DND-41 (cell line): Measurements from ENCODE around the gene UNC5CL.

Experiments used
- ATAC-seq: fragments of 200-7000 bp; cut with Tn5 transposase; 3 replicates; pipeline ENCODE4 v1.9.1; 2021; ENCODE audit warnings: low read depth; ENCODE audit not compliant: insufficient read depth
- DNase-seq: peaks from one replicate; pipeline ENCODE4 v3.0.0-alpha.2; 2020
- H2AFZ ChIP-seq: 2 replicates; pipeline ENCODE4 v1.6.0; 2012; ENCODE audit warnings: low read depth, low read length
- H3K27ac ChIP-seq: 2 replicates; pipeline ENCODE4 v1.5.1; 2012; ENCODE audit warnings: low read length, inconsistent platforms
- H3K27me3 ChIP-seq: fragments of 200-600 bp; sonication (generic); 2 replicates; pipeline ENCODE4 v1.6.0; 2012; ENCODE audit warnings: low read length, mild to moderate bottlenecking, inconsistent platforms; ENCODE audit not compliant: insufficient read depth, poor library complexity
- H3K36me3 ChIP-seq: 2 replicates; pipeline ENCODE4 v1.5.1; 2012; ENCODE audit warnings: low read length, inconsistent platforms; ENCODE audit not compliant: insufficient read depth
- H3K4me1 ChIP-seq: 2 replicates; pipeline ENCODE4 v1.5.1; 2012; ENCODE audit warnings: mild to moderate bottlenecking, low read length; ENCODE audit not compliant: insufficient read depth
- H3K4me2 ChIP-seq: 2 replicates; pipeline ENCODE4 v1.6.0; 2012; ENCODE audit warnings: mild to moderate bottlenecking, moderate library complexity, low read length, inconsistent platforms; ENCODE audit not compliant: insufficient read depth
- H3K4me3 ChIP-seq, 2 experiments: fragments of 200-600 bp in 1 of 2; shearing (Covaris generic) in 1 of 2; 2 replicates each; pipeline ENCODE4 v1.5.1; 2012 to 2016; ENCODE audit warnings: inconsistent platforms in 2 of 2, low read length in 2 of 2, mild to moderate bottlenecking in 2 of 2, low read depth in 1 of 2, moderate library complexity in 1 of 2
- H3K79me2 ChIP-seq: 2 replicates; pipeline ENCODE4 v1.6.0; 2012; ENCODE audit warnings: low read length, inconsistent platforms; ENCODE audit not compliant: insufficient read depth
- H3K9ac ChIP-seq: 2 replicates; pipeline ENCODE4 v1.6.0; 2012; ENCODE audit warnings: low read depth, mild to moderate bottlenecking, inconsistent platforms, low read length, moderate library complexity
- H3K9me3 ChIP-seq: 2 replicates; pipeline ENCODE4 v1.5.1; 2012; ENCODE audit warnings: low read length, moderate library complexity, mild to moderate bottlenecking, inconsistent platforms; ENCODE audit not compliant: insufficient read depth, severe bottlenecking
- H4K20me1 ChIP-seq: 2 replicates; pipeline ENCODE4 v1.6.0; 2012; ENCODE audit warnings: low read length; ENCODE audit not compliant: insufficient read depth
- EZH2 ChIP-seq: IDR thresholded peaks from 3 replicates; pipeline ENCODE4 v1.6.1; 2012; ENCODE audit warnings: borderline replicate concordance, low read depth, mild to moderate bottlenecking, moderate library complexity, low read length, inconsistent platforms; ENCODE audit not compliant: severe bottlenecking
- TF ChIP-seq, protein P1 (sequence below): IDR thresholded peaks from 2 replicates; pipeline ENCODE4 v1.5.1; 2012; ENCODE audit warnings: borderline replicate concordance, low read length, moderate library complexity, mild to moderate bottlenecking; ENCODE audit not compliant: poor library complexity, severe bottlenecking; ENCODE audit errors: extremely low read depth

Gene UNC5CL

DNA sequence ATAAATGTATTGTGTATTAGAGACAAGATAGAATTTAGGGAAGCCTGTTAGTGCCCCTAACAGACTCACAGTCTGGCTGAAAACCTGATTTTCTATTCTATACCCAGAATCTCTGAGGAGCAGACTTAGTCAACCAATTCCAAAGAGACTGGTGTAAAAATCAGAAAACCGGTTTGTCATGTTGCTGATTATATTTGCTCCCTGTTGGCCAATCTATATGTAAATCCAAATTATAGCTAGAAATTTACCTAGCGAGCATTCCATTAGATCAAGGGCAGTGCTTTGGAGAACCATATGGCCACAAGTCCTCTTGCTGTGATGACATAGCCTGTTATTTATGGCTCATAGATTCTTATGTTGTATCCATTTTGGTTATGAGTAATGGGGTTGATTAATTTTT, 38.5 kb upstream of the UNC5CL start:
- peaks cover 61% of the 10 kb centered on the region for H4K20me1 ChIP-seq
- peaks cover 46% of the 10 kb centered on the region for H3K4me1 ChIP-seq
- no peaks in the 10 kb centered on the region for H3K27me3 ChIP-seq
- TF ChIP-seq, protein P1, sequence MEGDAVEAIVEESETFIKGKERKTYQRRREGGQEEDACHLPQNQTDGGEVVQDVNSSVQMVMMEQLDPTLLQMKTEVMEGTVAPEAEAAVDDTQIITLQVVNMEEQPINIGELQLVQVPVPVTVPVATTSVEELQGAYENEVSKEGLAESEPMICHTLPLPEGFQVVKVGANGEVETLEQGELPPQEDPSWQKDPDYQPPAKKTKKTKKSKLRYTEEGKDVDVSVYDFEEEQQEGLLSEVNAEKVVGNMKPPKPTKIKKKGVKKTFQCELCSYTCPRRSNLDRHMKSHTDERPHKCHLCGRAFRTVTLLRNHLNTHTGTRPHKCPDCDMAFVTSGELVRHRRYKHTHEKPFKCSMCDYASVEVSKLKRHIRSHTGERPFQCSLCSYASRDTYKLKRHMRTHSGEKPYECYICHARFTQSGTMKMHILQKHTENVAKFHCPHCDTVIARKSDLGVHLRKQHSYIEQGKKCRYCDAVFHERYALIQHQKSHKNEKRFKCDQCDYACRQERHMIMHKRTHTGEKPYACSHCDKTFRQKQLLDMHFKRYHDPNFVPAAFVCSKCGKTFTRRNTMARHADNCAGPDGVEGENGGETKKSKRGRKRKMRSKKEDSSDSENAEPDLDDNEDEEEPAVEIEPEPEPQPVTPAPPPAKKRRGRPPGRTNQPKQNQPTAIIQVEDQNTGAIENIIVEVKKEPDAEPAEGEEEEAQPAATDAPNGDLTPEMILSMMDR = no peak
- TF ChIP-seq EZH2 = no peak
- peak overlapping the region; percentile 90; the same call in 1 of the 2 replicates for H3K4me2 ChIP-seq
- DNase-seq = no peak
- no peaks in the 10 kb centered on the region for H3K9me3 ChIP-seq
- ATAC-seq = no peak
- peaks cover 77% of the 10 kb centered on the region for H3K36me3 ChIP-seq
- peaks cover 94% of the 10 kb centered on the region for H3K79me2 ChIP-seq
- H3K27ac ChIP-seq = no peak overlapping the region
- H3K4me3 ChIP-seq = no peak overlapping the region
- H3K9ac ChIP-seq = no peak overlapping the region
- no peak overlapping the region for H2AFZ ChIP-seq

DNA sequence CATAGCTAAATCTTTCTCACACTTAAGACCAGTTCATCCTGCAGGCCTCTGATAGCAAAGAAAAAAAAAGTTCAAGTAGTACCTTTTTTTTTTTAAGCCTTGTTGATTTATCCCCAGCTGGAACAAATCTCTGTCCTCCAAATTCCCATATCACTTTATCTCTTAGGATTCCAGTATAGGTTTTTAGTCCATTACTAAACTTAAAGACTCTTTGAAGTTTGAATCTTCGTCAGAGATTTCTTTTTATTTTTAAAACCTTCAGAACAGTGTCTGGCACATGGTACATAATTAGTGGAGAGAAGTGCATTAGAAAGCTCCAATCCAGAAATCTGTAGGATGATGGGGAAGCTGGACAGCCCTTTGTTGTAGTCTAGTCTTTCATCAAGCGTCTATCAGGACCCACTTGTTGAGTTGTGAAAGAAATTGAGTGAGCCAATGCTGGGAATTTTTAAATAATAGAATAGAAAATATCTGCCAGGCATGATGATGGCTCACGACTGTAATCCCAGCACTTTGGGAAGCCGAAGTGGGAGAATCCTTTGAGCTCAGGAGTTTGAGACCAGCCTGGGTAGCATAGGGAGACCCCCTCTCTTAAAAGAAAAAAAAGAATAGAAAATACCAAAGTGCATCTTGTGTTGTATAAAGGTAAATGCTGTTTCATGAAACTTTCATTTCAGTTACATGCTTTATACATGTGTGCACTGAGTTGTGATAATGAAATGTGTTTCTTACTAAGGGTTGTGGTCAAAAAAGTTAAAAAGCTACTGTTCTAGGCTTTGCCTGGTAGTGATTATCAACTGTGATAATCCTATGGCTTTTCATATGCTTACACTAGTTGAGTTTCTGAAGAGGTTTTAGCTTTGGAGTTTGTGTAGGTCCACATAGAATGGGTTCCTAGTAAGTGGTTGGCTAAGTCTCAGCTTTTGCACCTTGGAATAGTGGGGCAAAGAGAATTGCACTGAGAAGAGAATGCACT, 36.9 kb upstream of the UNC5CL start:
- Histone ChIP-seq H4K20me1 (peaks cover 53% of the 10 kb centered on the region), H3K4me3 (peak overlapping the region in 1 of 2 experiments; percentile 69; a peak in 1 of 4 replicates), H3K79me2 (peaks cover 87% of the 10 kb centered on the region), H3K9ac (peak overlapping the region; percentile 100; the same call in 1 of the 2 replicates), H2AFZ (no peak overlapping the region), H3K36me3 (peaks cover 64% of the 10 kb centered on the region), H3K4me1 (peaks cover 51% of the 10 kb centered on the region), H3K27me3 (no peaks in the 10 kb centered on the region), H3K27ac (no peak overlapping the region), H3K4me2 (peak overlapping the region; percentile 90; the same call in 1 of the 2 replicates), H3K9me3 (no peaks in the 10 kb centered on the region)
- DNase-seq = no peak
- TF ChIP-seq, protein P1 = no peak
- no peak for TF ChIP-seq EZH2
- ATAC-seq = no peak

DNA sequence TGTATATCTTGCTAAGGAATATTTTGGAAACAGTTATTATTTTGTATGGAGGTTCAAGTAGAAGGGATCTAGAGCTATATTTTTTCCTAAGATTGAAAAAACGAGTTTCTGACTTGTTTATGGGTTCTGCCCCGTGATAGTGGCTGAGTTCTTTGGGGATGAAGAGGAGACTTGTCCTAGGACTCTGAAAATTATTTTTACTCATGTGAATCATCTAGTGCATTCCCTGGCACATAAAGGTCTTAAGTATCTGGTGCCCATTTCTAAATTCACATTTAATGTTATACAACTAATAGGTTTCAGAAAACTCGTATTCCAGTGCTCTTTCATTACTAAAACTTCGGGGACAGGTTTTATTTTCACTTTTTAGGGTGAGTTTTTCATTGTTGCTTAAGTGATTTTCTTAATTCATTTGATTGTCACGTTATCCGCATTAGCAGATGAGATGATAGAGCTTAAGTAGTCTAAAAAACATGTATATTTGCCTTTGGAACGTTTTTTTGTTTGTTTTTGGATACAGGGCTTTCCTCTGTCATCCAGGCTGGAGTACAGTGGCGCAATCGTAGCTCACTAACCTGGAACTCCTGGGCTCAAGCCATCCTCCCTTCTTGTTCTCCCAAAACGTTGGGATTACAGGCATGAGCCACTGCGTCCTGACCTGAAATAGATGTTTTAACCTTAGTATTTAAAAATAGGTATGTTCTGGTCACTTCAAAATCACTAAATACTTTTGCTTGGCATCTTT, 35.8 kb upstream of the UNC5CL start:
- H4K20me1 ChIP-seq = peaks cover 48% of the 10 kb centered on the region
- peaks cover 58% of the 10 kb centered on the region for H3K4me1 ChIP-seq
- DNase-seq (no peak), ATAC-seq (no peak)
- peak overlapping the region; percentile 69 to 91; a peak in 3 of 4 replicates for H3K4me3 ChIP-seq
- H2AFZ ChIP-seq = no peak overlapping the region
- TF ChIP-seq EZH2 = no peak
- H3K36me3 ChIP-seq = peaks cover 59% of the 10 kb centered on the region
- H3K79me2 ChIP-seq = peaks cover 82% of the 10 kb centered on the region
- no peaks in the 10 kb centered on the region for H3K27me3 ChIP-seq
- H3K9me3 ChIP-seq = no peaks in the 10 kb centered on the region
- peak overlapping the region; percentile 100 for H3K9ac ChIP-seq
- peak overlapping the region; percentile 89 for H3K27ac ChIP-seq
- H3K4me2 ChIP-seq = peak overlapping the region; percentile 90
